CD4-positive, alpha-beta T cell treated with Interleukin-10 for 1 hour (primary cell): Measurements from ENCODE around the gene RNF224.
"Not testable (repeated sequence)": the region's sequence is repeated elsewhere in the genome, so short reads cannot be mapped to it uniquely, and the experiment has no call there.

ENCODE experiments used
- DNase-seq: peaks from one replicate; pipeline ENCODE4 v3.0.0-alpha.2; 2020

Gene RNF224

GRCh38 chr9:137241490-137242268, 14.4 kb downstream of the RNF224 start:
- peak; percentile 67 for DNase-seq

GRCh38 chr9:137242269-137243203, 15.2 kb downstream of the RNF224 start:
- DNase-seq = no peak

DNA sequence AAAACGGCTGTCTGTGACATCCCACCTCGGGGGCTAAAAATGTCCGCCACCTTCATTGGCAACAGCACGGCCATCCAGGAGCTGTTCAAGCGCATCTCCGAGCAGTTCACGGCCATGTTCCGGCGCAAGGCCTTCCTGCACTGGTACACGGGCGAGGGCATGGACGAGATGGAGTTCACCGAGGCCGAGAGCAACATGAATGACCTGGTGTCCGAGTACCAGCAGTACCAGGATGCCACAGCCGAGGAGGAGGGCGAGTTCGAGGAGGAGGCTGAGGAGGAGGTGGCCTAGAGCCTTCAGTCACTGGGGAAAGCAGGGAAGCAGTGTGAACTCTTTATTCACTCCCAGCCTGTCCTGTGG, 15.9 kb downstream of the RNF224 start:
- not testable (repeated sequence) for DNase-seq

GRCh38 chr9:137243626-137244485, 16.6 kb downstream of the RNF224 start:
- DNase-seq = no peak

DNA sequence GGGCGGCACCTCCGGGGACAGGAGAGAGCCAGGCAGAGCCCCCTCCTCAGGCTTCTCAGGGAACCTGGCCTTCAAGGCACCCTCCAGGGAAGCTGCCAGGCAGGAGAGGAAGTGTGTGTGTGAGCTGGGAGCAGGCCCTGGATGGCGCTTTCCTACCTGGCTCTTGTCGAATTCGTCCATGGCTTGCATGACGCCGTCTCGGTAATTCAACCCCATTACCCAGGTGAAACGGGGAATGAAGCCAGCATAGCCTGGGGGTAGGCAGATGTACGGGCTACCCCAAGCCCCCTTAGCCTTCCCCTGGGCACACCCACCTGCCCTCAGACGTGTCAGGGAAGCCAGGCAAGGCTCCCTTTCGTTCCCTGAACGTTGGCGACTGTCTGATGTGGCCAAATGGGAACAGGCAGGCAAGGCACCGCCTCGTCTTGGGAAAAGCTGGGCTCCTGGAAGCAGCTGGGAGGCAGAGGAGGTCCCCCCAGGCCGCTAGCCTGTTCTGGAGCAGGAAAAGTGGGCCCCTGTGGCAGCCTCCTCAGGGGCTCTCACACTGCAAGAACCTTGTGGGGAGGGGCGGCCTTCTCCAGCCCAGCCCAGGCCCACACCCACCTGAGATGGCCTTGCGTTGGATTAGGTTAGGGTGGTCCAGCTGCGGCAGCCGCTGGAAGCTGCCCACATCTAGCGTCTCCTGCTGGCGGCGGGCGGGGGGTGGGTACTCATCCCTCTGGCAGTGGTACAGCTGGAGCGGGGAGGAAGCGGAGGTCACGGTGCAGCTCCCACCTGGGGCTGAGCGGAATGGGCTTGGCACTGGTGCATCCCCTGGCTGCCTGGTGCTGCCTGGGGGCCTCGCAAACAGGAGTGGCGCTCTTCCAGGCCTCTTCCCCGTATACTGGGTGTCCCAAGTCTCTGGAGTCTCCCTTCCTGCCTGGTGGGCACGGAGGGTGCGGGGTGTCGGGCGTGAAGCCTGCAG, 17.5 kb downstream of the RNF224 start:
- no peak for DNase-seq

DNA sequence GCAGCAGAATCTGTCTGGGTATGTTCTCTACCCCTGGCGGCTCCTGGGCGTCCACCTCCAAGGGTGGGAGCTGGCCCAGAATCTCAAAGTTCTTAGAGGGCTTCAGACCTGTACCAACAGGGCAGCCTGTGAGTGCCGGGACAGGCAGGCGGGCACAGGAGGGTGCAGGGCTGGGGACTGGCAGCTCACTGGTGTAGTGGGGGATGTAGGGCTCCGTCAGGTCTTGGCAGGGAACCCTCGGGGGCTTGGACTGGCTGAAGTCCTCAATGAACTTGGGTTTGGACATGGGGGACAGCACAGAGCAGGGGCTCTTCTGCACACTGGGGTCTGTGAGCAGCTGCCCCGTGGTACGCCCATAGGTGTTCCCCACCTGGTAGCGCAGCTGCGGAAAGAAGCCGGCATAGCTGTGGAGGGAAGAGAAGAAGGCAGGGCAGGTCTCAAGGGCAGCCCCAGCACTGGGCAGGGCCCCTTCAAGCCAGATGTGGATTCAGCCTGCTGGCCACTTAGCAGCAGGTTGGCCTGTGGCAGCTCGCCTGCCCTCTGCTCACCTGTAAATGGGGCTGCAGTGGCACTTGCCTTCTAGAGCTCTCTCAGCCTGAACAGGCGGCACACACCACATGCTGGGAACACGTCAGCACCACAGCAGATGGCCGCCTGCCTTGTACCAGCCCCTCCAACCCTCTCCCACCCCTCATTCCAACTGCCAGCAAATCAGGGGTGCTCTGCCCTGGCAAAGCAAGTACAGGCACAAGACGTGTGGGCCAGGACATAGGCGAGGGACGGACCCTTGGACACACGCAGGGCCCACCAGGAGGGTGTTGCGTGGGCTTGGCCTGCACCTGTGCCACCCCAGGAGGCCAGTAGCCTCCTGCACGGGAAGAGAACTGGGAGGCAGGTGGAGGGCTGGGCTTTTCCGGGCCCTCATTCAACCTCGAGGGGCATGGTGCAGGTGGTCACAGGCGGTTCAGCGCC, 18.4 kb downstream of the RNF224 start:
- DNase-seq = no peak

DNA sequence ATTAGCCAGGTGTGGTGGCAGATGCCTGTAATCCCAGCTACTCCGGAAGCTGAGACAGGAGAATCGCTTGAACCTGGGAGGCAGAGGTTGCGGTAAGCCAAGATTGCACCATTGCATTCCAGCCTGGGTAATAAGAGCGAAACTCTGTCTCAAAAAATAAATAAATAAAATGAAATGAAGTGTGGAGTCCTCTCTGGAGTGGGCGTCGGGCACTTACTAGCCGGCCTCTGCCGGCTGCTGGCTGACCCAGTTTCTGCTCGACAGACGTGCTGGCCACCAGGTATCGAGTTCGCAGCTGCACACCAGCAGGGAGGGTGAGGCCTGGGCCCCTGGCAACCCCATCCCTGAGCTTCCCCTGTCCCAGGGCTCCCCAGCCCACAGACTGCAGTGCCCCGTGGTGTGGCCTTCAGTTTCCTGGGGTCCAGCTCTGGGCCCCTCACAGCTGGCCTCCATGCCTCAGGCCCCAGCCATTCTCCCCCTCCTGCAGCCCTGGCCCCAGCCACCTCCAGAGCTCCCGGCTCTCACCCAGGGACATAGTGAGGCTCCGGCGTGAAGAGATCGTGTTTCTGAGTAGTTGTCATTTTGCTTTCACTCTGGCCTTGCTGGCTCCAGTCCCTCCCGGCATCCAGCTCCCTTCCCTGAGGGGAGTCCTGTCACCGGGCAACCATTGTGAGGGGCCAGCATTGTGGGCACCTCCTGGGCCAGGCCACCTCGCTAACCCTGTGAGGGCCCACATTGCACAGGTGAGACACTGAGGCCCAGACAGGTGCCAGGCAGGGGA, 20.0 kb downstream of the RNF224 start:
- no peak for DNase-seq

GRCh38 chr9:137247916-137248175, 20.5 kb downstream of the RNF224 start:
- DNase-seq = no peak

DNA sequence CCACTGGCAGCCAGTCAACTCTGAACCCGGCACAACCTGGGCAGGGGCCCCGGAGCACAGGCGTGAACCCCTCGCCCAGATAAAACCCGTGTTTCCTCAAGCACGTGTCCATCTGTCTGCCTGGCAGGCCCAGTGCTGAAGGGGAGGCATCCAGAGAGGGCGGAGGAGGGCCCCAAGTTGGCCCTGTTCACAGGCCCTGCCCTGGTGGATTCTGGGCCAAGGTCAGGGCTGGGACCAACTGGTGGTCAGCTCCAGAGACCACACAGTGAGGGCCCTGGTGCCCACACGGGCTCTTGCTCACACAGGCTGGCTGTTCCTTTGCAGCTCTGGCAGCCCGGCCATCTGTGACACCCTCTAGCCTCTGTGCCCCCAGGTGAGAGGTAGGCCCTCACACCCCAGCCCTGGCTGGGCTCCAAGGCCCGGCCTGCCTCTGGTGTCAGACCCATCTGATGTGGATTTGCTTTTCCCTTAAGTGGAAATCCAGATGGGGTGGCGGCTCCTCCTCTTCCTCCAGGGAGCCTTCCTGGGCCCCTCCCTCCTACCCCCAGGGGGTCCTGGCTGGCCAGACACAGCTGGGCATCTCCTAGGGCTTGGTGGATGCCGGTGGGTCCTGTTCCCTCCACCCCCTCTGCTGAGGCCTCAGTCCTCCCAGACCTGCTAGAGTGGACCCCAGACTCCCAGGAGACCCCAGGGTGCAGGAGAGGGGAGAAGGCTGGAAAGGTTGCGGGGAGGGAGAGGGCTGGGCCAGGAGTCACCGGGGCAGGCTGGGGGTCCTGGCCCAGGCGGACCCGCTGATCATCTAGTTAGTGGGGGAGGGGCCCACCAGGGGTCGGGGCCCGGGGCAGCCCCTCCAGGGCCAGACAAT, 23.3 kb downstream of the RNF224 start:
- DNase-seq = no peak

GRCh38 chr9:137251194-137251461, 23.8 kb downstream of the RNF224 start, which contains the start of gene STPG3:
TSS of gene STPG3 (plus strand) at chr9:137251286. CDS start at chr9:137251287, 1 bp downstream.
- no peak for DNase-seq

- DNase-seq = no peak
These were observed 24.4 kb downstream of the RNF224 start for GRCh38 chr9:137251490-137252268.

DNA sequence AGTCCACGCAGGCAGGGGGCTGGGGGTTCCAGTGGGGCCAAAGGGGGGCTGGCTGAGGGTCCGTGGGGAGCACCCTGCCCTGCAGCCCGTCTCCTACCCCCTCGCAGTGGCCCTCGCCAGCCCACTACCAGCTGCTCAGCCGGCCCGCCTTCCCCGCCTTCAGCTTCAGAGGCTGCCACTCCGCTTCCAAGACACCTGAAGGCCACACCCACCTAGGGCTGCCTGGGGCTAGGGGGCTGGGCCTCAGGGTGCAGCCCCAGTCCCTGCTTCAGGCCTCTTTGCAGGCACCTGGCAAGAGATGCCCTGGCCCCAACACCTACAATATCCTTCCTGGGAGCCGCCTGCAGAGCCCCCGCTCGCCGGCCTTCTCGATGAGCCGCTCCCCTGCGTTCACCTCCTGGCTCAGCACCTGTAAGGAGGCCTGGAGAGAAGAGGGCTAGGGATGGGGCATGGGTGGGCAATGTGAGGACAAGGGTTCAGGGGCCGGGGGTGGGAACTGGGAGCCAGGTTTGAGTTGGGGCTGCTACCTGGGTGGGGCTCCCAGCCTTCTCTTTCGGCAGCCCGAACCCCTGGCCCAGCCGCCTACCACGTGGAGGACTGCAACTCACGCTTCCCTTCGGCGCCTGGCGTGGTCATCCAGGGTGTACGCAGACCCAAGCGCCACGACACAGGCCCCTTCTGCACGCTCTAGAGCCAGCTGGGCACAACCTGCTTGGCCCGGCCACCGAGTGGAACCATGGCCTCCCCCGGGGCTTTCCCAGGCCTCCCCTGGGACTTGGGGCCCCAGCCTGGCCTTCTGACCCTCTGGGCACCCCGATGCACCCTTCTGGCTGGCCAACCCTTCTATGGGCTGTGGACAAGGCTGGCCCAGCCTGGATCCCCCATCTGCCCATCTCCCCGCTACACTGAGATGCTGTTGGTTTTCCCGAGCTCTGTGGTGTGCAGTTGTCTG, 25.5 kb downstream of the RNF224 start:
- no peak for DNase-seq

DNA sequence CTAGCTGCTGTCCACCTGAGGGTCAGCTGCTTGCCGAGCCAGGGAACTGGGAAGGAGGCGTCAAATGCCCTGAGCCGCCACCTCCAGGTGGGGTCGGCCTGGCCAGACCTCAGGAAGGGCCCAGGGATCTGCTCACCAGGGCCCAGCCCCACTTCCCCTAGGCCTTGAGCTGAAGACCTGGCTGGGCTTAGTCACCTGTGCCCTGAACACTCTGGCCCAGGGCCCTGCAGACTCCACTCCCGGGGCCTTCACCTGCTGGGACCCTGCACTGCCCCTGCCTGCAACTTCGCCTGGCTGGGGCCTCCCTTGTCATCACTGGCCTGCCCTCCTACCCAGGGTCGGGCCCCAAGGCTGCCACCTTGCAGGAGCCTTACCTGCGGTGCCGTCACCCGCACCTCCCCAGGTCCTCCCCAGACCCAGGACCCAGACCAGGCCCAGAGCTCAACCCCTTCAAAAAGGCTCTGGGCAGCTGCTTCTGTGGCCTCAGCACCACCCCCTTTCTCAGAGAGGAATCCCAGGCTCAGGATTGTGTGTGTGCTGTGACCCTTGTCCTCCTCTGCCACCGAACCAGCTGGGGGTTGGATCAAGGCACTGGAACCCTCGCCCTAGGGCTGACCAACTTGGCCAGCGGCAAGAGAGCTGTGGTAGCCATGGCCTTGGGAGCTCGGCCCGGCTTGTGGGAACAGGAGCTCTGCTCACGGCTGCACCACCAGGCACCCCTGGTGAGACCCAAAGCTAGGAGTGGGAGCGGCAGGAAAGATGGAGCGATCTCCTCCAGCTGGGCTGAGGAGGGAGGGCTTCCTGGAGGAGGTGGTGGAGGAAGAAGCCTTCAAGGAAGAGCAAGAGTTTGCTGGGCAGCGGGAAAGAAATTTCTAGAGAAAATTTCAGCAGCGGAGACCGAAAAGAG, 26.7 kb downstream of the RNF224 start:
- no peak for DNase-seq

DNA sequence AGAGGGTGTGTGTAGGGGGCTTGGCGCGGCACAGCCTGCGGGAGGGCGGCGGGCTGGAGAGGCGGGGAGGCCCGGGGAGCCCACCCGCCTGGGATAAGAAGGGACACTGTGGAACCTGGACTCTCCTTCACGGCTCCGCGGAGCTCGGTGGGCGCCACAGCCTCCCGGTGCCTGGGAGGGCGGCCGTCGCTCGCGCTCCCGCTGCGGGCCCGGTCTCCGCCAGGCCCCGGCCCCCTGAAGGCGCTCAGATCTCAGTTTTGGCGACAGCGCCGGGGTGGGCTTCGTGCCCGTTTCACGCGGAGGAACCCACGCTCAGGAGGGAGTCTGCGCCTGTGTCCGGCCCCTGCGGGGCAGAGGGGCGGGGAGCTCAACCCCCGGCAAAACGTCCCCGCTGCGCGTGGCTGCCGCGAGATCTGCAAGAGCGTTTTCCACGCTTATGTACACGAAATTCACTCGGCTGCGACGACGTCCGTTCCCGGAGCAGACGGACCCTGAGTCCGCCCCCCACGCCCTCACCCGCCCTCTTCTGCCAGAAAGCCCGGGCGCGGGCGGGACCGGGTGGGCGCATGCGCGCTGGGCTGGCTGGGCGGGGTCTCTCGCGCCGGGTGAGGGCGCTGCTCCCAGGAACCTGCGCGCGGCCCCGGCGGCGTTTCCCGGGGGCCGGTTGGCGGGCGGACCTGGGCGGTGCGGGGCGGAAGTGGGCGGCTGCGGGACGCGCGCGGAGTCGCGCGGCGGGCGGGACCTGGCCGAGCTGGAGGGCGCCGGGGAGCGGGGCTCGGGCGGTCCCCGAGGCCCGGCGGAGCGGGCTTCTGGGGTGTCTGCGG, 27.5 kb downstream of the RNF224 start, which contains the start of gene NELFB:
Gene NELFB, plus strand, starts transcription at position 704 of the 824 bp plus-strand sequence.
- peak; percentile 96 for DNase-seq
